NK-92 (cell line): ENCODE measurements around the gene EMD.

ENCODE experiments used
- DNase-seq: peaks from one replicate; lab custom pipeline; 2025; ENCODE audit not compliant: unreplicated experiment; lab: John Stamatoyannopoulos, UW

Gene EMD

DNA sequence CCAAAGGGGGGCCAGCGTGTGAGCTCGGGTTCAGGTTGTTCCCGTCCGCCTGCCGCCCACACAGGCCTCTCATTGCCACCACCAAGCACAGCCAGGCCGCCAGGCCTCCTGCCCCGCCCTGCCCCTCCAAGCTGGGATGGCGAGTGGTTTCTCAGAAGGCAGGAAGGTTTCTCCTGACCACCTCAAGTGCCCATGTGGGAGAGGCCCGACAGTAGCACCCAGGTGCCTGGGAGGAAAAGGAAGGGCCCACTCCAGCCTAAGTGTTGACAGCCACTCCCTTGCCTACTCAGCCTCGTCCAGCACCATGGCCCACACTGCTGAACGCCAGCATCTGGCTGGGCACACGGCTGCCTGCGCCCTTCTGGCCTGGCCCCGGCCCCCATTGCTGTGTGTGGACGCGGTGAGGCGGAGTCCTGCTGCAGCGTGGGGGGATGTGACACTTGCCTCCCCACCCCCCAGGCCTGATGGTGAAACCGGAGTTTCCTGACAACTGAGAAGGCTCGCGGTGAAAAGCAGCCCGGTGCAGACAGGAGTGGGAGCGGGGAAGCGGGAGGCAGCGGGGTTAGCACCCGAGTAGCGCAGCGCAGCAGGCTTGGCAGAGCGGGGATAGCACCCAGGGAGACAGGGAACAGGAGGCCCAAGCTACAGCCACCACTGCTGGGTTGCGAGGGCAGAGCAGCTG is 23.9 kb upstream of the EMD start:
- DNase-seq: no peak

DNA sequence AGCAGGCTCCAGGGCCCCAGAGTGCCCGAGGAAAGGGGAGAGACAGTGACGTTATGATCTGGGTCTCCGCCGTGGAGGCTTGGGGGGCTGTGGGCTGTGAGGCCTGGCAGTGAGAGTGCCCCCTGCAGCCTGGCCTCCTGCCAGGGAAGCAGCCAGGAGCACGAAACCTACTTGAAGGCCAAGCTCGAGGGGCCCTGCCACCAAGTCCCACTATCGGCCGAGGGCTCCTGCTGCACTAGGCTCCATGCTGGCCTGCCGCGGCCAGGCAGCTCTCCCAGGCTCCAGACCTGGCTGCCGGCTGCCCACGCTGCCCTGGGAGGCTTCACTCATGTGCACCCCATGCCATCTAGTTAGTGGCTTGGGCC is 23.3 kb upstream of the EMD start:
- DNase-seq: no peak

DNA sequence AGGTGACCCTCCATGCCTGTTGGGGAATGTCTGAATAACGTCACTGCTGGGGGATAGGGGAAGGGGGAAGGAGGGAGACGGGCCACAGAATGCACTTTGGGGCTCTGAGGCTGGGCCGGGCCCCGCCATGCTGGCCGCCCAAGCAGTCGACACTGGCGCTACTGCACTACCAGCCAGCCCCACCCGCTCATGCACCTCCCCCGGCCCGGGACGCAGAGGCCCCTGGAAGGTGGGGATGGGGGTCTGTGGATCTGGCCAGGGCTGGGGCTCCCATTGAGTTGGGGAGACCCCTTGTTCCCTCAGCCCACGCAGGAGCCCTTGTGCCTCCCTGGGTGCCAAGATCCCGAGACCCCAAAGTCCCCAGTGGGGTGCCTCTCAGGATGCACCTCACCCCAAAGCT is 22.5 kb upstream of the EMD start:
- DNase-seq: no peak

DNA sequence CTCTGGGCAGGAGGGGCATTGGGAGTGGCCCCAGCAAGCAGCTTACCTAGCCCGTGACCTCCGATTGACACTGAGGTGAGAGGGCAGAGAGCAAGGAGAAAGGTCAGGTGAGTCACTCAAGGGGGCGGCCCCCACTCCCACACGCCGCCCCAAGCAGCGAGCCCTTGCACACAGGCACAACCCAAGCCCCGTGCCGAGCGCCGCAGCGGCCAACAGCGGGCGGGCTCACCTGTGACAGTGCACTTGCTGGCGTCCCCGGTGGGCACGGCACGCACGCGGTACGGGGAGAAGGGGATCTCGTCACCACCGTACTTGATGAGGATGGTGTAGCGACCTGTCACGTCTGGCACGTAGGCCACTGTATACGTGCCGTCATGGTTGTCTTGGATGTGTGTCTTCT is 21.9 kb upstream of the EMD start:
- no peak for DNase-seq

DNA sequence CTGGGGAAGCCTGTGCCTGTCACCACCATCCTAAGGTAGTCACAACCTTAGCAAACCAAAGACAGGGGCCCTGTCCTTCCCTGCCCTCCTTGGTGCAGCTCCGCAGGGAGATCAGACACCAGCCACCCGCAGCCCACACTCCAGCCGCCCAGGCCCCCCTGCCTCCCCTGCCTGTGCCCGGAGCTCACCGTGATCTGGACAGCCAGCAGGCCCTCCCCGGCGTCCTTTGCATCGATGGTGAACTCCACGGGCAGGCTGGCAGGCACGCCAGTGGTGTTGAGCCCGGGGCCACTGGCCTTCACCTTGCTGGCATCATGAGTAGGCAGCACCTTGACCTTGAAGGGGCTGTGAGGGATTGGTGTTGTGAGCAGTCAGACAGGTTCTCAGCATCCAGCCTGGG is 21.1 kb upstream of the EMD start:
- no peak for DNase-seq

DNA sequence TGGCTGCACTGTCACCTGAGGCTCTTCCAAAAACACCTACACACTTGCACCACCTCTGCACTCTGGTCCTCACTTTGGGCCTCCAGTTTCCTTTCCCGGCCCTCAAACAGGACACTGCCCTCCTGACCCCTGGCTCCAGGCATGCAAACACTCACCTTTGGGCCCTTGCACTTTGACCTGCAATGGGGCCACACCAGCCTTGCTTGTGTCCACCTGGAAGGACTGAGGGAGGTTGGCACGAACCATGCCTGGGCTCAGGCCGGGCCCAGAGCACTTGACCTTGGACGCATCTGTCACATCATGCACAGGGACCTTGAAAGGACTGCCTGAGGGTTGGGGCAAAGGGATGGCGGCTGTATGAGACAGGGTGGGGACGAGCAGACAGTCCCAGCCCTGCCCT is 20.3 kb upstream of the EMD start:
- DNase-seq: no peak

DNA sequence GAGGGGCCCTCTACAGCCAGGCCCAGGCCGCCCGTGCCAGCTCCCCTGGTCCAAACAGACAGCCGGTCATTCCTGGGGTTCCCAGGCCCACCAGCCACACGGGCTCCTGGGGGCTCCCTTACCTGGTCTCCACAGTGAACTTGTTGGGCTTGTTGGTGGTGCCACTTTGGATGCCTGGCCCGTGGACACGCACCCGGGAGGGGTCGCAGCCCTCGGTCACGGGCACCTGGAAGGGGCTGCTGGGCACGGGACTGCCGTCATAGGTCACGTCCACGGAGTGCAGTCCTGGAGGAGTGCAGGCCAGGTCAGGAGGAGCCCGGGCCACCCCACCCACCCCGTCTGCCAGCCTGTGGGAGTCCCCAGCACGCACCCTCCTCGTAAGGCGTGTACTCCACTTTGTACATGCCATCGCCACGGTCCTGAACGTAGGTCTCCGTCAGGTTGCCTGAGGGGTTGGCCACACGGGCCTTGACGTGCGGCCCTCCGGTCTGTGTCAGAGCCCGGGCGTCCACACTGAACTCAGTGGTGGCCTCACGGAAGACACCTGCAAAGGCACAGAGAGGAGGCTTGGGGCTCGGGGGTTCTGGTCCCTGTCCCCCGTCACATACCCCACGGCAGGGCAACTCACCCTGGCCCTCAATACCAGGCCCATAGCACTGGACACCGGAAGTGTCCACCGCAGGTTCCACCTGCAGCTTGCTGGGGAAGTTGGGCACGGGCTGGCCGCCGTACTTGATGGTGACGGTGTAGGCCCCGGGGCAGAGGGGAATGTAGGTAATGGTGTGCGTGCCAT is 19.5 kb upstream of the EMD start:
- no peak for DNase-seq

DNA sequence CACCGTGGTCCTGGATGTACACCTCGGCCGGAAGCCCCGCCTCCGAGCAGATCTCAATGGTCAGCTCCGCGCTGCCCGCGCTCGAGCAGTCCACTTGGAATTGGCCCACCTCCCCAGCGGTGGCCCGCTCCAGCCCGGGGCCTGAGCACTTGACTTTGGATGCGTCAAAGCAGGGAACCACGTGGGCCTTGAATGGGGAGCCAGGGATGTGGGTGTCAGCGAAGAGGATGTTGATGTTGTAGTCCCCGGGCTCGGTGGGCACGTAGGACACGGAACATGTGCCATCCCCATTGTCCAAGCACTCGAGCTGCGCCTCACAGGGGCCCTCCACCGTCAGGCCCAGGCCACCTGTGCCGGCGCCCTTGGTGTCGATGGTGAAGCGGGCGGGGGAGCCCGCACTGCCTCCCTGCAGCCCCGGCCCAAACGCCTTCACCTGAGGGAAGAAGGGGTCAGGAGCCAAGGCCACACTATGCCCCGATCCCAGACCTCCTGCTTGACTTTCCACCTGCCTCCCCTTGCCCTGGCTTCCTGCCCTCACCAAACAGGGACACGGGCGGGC is 18.9 kb upstream of the EMD start:
- DNase-seq: no peak

DNA sequence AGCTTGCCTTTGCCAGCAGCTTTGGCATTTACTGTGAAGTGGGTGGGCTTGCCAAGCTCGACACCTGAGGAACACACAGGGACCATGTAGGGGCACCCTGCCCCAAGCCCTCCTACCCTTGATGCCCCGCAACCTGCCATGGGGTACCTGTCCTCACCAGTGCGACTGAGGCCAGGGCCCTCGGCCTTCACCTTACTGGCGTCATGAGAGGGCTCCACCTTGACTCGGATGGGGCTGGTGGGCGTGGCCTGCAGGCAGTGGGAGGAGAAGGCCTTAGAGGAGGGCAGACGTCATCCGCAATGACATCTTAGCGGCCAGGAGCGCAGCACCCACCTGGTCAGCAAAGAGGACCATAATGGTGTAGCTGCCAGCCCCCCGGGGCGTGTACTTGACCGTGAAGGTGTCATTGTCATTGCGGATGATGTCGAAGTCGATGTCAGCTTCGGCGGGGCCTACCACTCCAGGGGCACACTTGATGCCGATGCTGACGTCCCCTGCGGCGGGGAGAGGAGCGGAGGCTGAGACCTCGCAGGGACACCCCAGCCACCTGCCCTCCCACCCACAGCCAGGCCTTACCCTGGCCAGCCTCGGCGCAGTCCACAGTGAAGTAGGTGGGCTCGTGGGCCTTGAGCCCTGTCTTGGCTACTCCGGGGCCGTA is 16.9 kb upstream of the EMD start:
- DNase-seq: no peak

DNA sequence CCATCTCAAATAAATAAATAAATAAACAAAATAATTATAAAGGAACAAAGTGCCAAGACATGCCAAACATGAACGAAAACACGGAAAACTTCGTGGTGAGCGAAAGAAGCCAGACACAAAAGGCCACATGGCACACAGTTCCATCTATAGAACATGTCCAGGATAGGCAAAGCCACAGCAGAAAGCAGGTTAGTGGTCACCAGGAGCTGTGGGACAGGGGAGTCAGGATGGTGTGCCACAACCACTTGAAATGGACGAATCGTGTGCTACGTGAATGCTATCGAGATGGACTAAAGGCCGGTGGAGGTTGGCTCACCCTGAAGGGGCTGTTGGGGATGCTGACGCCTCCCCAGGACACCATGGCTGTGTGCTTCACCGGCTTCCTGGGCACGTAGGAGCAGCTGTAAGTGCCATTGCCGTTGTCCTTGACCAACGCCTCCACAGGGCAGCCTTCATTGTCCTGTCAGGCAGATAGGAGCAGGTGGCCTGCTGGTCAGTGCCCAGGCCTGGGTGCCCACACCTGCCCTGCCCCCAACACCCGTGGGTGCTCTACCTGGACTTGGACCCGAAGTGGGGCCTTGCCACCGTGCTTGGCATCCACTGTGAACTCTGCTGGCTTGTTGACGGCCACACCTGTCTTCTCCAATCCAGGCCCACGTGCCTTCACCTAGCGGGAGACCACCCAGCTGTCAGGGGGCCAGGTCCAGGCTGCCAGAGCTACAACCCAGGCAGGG is 15.2 kb upstream of the EMD start:
- DNase-seq: no peak

DNA sequence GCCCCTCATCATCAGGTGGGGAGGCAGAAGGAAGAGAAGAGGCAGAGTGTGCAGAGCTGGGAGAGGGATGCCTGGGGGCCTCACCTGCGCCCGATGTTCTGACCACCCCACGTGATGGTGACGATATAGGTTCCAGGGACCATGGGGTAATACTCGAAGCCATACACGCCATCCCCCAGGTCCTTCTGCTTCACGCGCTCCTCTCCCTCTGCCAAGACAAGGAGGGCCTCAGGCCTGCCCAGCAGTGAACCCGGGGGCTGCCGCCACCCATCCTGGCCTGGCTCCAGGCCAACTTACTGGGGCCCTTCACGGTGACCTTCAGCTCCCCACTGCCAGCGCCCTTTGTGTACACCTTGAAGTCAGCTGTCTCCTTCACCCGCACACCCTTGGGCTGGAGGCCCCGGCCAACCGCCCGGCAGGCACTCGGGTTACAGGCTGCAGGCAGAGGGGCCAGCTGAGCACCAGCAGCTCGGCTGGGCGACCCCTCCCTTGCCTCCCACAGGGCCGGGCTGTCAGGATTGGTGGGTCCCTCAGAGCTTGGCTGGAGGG is 14.0 kb upstream of the EMD start:
- DNase-seq: no peak

DNA sequence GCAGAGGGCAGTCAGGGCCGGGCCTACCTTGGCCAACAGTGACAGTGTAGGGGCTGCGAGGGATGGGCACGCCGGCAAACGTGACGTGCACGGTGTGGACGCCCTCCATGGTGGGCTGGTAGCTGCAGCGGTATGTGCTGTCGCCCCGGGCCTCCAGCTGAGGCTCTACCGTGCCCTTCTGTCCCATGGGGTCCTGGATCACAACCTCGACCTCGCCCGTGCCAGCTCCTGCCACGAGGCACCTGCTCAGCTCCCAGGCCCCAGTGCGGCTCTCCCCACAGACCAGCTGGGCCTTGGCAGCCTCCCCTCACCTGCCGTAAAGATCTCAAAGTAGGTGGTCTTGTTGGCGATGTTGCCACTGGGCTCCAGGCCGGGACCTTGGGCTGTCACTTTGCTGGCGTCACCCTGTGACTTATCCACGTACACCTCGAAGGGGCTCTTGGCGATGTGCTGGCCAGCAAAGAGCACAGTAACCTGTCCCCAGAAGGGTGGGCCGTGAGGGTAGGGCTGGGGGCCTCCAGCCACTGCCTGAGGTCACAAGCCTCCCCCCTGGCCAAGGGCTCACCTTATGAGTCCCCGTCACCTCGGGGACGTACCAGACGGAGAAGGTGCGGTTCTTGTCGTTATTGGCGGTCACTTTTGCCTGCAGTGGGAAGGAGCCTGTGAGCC is 13.0 kb upstream of the EMD start:
- DNase-seq: no peak

DNA sequence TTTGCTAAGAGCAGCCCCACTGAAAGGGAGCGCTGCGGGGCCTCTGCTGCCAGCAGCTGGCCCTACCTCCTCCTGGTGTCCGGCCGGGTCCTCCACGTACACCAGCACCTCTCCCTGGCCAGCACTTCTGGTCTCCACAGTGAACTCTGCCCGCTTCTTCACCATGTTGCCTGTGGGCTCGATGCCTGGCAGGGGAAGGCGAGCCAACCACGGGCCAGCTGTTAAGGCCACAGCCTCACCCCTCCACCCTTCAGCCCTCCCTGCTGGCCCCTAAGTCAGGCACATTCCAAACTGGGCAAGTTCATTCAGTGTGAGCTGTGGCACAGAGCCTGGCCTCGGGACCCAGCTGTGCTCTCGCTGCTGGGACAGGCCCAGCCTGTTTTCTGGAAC is 12.4 kb upstream of the EMD start:
- no peak for DNase-seq

DNA sequence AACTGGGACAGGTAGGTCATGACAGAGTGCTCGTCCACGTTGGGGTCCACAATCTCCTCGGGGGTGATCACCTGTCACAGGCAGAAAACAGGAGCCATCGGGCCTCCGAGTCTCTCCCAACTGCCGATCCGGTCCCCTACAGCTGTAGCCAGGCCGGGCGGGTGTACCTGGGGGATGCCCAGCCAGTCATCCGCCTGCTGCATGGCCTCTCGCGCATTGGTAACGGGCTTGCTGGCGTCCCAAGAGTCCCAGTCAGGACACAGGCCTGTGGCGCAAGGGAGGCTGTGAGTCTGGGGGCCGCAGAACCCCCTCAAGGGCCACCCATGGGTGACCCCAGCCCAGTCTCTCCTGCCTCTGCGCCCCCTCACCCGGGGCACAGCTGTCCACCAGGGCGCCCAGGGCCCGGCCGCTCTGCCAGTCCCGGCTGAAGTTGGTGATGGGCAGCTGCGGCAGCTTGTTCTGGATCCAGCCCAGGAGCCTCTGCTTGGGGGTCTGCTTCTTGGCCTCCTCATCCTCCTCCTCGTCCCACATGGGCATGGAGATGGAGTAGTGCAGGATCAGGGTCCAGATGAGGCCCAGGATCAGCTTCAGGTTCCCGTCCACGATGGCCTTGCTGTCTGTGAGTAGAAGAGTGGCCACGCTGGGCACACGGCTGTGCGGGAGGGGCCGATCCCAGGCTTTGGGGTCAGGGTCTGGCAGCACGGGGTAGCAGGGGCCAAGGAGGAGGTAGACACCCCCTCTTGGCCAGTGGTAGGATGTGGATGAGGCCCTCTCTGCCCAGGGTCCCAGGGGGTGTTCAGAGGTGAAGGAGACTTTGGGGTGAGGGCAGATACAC is 11.4 kb upstream of the EMD start:
- no peak for DNase-seq

DNA sequence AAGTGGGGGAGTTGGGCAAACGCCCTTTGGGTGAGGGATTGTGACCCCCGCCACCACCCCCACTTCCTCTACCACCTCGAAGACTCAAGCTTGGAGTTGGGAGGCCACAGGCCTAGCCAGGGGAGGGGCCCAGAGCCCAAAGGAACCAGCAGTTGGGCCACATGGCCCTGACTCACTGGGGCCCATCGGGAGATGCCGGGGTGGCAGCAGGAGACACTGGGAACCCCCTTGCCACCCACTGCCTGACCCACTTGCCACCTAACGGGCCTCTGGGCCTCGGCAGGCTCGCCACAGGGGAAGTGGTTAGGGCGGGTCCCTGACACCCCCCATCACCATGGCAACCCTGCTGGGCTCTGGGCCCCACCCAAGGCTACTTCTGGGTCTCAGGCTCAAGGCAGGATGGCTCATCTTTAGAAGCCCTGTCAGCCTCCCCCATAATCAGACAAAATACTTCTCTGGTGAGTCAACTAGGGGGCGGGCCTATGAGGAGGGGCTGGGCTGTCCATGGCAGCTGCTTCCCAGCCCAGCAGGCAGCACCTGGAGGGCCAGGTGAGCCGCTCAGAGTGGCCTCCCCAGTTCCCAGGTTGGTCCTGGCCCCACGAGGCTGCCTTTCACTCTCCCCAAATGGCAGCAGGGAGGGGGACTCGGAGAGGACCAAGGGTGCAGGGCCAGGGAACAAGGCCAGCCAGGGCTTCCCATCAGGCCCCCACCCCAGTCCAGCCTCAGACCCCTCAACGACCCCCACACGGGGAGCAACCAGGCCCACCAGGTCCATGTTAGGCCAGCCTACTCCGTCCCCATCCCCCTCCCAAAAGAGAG is 10.3 kb upstream of the EMD start:
- DNase-seq: no peak

DNA sequence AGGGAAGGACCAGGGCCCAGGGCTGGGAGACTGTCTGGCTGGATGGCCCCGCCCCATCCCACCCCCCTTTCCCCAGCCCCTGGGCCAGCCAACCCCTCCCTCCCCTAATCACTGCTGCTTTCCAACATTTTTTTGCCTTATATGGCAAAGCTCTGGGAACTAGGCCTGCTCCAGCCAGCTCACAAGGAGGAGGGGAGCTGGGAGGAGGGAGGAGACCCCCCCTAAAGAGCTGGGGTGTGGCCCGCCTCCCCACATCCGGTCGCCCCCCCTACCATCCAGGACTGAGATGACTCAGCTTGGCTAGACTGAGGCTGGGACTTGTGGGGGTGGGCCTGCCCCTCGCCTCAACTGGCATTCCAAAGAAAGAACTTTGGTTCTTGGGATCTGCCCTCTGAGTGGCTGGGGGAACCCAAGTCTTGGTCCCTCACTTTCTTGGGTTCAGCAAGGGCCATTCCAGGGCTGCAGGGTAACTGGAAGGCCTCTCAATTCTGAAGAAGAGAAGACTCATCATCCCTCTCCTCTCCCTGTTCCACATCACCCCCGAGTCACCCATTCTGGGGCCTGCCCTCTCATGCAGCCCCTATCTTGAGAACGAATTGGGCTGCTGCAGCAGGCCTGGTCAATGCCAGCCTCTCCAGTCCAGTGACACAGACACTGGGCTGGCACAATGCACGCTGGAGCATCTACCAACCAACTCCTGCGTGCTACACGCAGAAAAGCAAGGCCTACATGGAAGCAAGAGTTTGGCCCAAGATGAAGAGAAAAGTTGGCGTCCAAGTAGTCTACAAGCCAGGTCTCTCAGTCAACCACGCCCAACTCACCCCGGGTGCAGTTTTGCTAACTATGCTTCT is 9.4 kb upstream of the EMD start:
- DNase-seq: no peak

DNA sequence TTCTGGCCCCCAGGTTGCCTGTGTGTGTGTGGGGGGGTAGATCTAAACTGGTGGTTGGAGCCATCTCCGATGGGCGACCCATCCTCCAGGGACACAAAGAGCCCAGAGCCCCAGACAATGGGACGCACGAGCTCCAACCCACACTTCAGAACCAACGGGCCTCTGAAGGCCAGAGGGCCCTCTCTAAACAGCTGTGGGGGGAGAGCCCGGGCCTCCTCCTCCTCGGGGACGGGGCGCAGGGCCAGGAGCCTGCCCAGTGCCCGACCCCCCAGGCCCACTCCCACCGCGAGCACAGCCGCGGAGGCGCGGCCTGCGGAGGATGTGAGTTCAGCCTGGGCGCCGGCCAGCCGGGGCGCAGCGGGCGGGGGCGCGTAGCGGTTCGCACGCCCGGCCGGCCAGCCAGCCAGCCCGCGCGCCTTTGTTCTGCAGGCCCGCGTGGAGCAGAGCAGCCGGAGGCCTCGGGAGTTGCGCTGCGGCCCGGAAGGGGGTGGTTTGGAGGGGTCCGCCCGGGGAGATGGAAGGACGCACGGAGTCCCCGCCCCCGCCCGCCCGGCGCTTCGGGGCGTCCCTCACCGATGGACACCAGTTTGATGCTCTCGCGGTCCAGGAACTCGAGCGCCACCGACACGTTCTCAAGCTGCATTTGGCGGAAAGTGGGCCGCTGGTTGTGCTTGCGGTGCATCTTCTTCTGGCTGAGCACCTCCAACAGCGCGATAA is 8.6 kb upstream of the EMD start:
- no peak for DNase-seq
